Measurements from ENCODE around the gene DDIT4.
A peak's percentile ranks its signal among the peaks of the same experiment; 100 is the strongest.
"Not testable (repeated sequence)": the region's sequence is repeated elsewhere in the genome, so short reads cannot be mapped to it uniquely, and the experiment has no call there.

DDIT4 gene

GRCh38 chr10:72273410-72274212 lies at the start of gene DDIT4:
Gene DDIT4 (plus strand): TSS chr10:72273924. CDS start chr10:72274217, 293 bp downstream.
- Histone ChIP-seq H3K9ac (peak within 1 kb of the TSS; percentile 80), H3K4me1 (ENCODE audit: low read depth, poor library complexity, severe bottlenecking) (peaks cover 47% of the 10 kb centered on the region), H4K20me1 (ENCODE audit: insufficient read depth) (no peaks in the 10 kb centered on the region), H3K4me3 (IDR thresholded peaks at IDR 0.05; ENCODE audit: insufficient read depth, low read depth, low read length) (peak within 1 kb of the TSS; percentile 16), H3K4me2 (peak within 1 kb of the TSS; percentile 100), H3K36me3 (ENCODE audit: insufficient read depth) (no peaks in the 10 kb centered on the region), H3K27ac (peak within 1 kb of the TSS; percentile 64), H2AFZ (ENCODE audit: low read depth) (peak within 1 kb of the TSS; percentile 94), H3K27me3 (ENCODE audit: insufficient read depth, low read depth) (no peaks in the 10 kb centered on the region), H3K79me2 (ENCODE audit: insufficient read depth, low read depth) (peaks cover 20% of the 10 kb centered on the region)
- TF ChIP-seq CTCF (conservative IDR thresholded peaks at IDR 0.05; ENCODE audit: low read depth, low read length) = no peak

- not testable (repeated sequence) for H3K27me3 ChIP-seq (ENCODE audit: insufficient read depth, low read depth); H3K4me2 ChIP-seq; H3K9ac ChIP-seq; H2AFZ ChIP-seq (ENCODE audit: low read depth); H3K36me3 ChIP-seq (ENCODE audit: insufficient read depth); H3K4me3 ChIP-seq (IDR thresholded peaks at IDR 0.05; ENCODE audit: insufficient read depth, low read depth, low read length); H3K27ac ChIP-seq; H4K20me1 ChIP-seq (ENCODE audit: insufficient read depth)
- peaks cover 25% of the 10 kb centered on the region for H3K79me2 ChIP-seq (ENCODE audit: insufficient read depth, low read depth)
- peaks cover 33% of the 10 kb centered on the region for H3K4me1 ChIP-seq (ENCODE audit: low read depth, poor library complexity, severe bottlenecking)
Observed at GRCh38 chr10:72224191-72224590, 49.5 kb upstream of the DDIT4 start.

- H3K4me3 ChIP-seq (IDR thresholded peaks at IDR 0.05; ENCODE audit: insufficient read depth, low read depth, low read length) = no peak overlapping the region
- no peak overlapping the region for H3K9ac ChIP-seq
- no peak overlapping the region for H3K4me2 ChIP-seq
- no peaks in the 10 kb centered on the region for H4K20me1 ChIP-seq (ENCODE audit: insufficient read depth)
- no peaks in the 10 kb centered on the region for H3K36me3 ChIP-seq (ENCODE audit: insufficient read depth)
- peaks cover 38% of the 10 kb centered on the region for H3K4me1 ChIP-seq (ENCODE audit: low read depth, poor library complexity, severe bottlenecking)
- no peak overlapping the region for H2AFZ ChIP-seq (ENCODE audit: low read depth)
- TF ChIP-seq CTCF (conservative IDR thresholded peaks at IDR 0.05; ENCODE audit: low read depth, low read length) = no peak
- H3K79me2 ChIP-seq (ENCODE audit: insufficient read depth, low read depth) = peaks cover 15% of the 10 kb centered on the region; the same call in 1 of the 2 replicates
- no peaks in the 10 kb centered on the region for H3K27me3 ChIP-seq (ENCODE audit: insufficient read depth, low read depth)
- H3K27ac ChIP-seq = no peak overlapping the region
Observed at GRCh38 chr10:72226418-72227027, 47.2 kb upstream of the DDIT4 start.

- Histone ChIP-seq H4K20me1 (ENCODE audit: insufficient read depth) (no peaks in the 10 kb centered on the region), H3K9ac (no peak overlapping the region), H3K27me3 (ENCODE audit: insufficient read depth, low read depth) (no peaks in the 10 kb centered on the region), H3K27ac (no peak overlapping the region), H2AFZ (ENCODE audit: low read depth) (no peak overlapping the region), H3K79me2 (ENCODE audit: insufficient read depth, low read depth) (peaks cover 11% of the 10 kb centered on the region; the same call in 1 of the 2 replicates), H3K36me3 (ENCODE audit: insufficient read depth) (no peaks in the 10 kb centered on the region), H3K4me3 (IDR thresholded peaks at IDR 0.05; ENCODE audit: insufficient read depth, low read depth, low read length) (no peak overlapping the region), H3K4me2 (no peak overlapping the region), H3K4me1 (ENCODE audit: low read depth, poor library complexity, severe bottlenecking) (peaks cover 33% of the 10 kb centered on the region)
- no peak for TF ChIP-seq CTCF (conservative IDR thresholded peaks at IDR 0.05; ENCODE audit: low read depth, low read length)
Observed at GRCh38 chr10:72227826-72228225, 45.9 kb upstream of the DDIT4 start.
